H9 (cell line): ENCODE data around the gene ABHD17B. TPM values are rescaled to one million over a fixed set of nuclear protein-coding genes. Genes with fewer than 3 reads are reported as not detected.

ENCODE experiments used
- DNase-seq: peaks from one replicate; pipeline ENCODE4 v3.0.0-alpha.2; 2017
- H2AFZ ChIP-seq: one replicate; pipeline ENCODE4 v1.6.1; 2013; ENCODE audit warnings: mild to moderate bottlenecking, low read length, control low read depth, moderate library complexity
- H2AK5ac ChIP-seq: 2 replicates; pipeline ENCODE4 v1.6.1; 2013; ENCODE audit warnings: low read length, control low read depth, mixed read lengths; ENCODE audit not compliant: insufficient read length
- H2BK120ac ChIP-seq: one replicate; pipeline ENCODE4 v1.6.1; 2013; ENCODE audit warnings: low read depth, mild to moderate bottlenecking, low read length, control low read depth, inconsistent platforms; ENCODE audit not compliant: poor library complexity, severe bottlenecking
- H2BK12ac ChIP-seq: 2 replicates; pipeline ENCODE4 v1.6.1; 2013; ENCODE audit warnings: low read length, control low read depth, mixed read lengths, low read depth; ENCODE audit not compliant: insufficient read length
- H2BK15ac ChIP-seq: 2 replicates; pipeline ENCODE4 v1.6.1; 2013; ENCODE audit warnings: low read depth, low read length, control low read depth
- H2BK20ac ChIP-seq: one replicate; pipeline ENCODE4 v1.6.1; 2013; ENCODE audit warnings: low read depth, mild to moderate bottlenecking, low read length, control low read depth, inconsistent platforms; ENCODE audit not compliant: poor library complexity, severe bottlenecking
- H2BK5ac ChIP-seq: 2 replicates; pipeline ENCODE4 v1.6.1; 2013; ENCODE audit warnings: low read length, control low read depth, mixed read lengths; ENCODE audit not compliant: insufficient read length
- H3K14ac ChIP-seq: 2 replicates; pipeline ENCODE4 v1.6.1; 2013; ENCODE audit warnings: low read length, control low read depth; ENCODE audit not compliant: insufficient read depth
- H3K18ac ChIP-seq: 2 replicates; pipeline ENCODE4 v1.6.1; 2013; ENCODE audit warnings: low read depth, mild to moderate bottlenecking, mixed read lengths, low read length, control low read depth; ENCODE audit not compliant: insufficient read length
- H3K23ac ChIP-seq: 2 replicates; pipeline ENCODE4 v1.6.1; 2013; ENCODE audit warnings: low read length, control low read depth, mixed read lengths, low read depth; ENCODE audit not compliant: insufficient read length
- H3K23me2 ChIP-seq: 2 replicates; pipeline ENCODE4 v1.6.1; 2013; ENCODE audit warnings: low read depth, mild to moderate bottlenecking, mixed read lengths, low read length, control low read depth; ENCODE audit not compliant: insufficient read length, poor library complexity, severe bottlenecking
- H3K27ac ChIP-seq: 2 replicates; pipeline ENCODE4 v1.5.1; 2013; ENCODE audit warnings: low read length, control low read depth, mixed read lengths, low read depth; ENCODE audit not compliant: insufficient read length
- H3K27me3 ChIP-seq: 2 replicates; pipeline ENCODE4 v1.6.1; 2013; ENCODE audit warnings: low read length, control low read depth, inconsistent platforms; ENCODE audit not compliant: insufficient read depth
- H3K4ac ChIP-seq: 2 replicates; pipeline ENCODE4 v1.6.1; 2013; ENCODE audit warnings: low read depth, mild to moderate bottlenecking, control low read depth, inconsistent platforms, low read length, moderate library complexity
- H3K4me1 ChIP-seq: 2 replicates; pipeline ENCODE4 v1.6.1; 2013; ENCODE audit warnings: low read length, control low read depth, inconsistent platforms; ENCODE audit not compliant: insufficient read depth
- H3K4me2 ChIP-seq: 2 replicates; pipeline ENCODE4 v1.6.1; 2013; ENCODE audit warnings: low read length, control low read depth, mixed read lengths; ENCODE audit not compliant: insufficient read length, insufficient read depth
- H3K56ac ChIP-seq: 2 replicates; pipeline ENCODE4 v1.6.1; 2013; ENCODE audit warnings: low read depth, mild to moderate bottlenecking, mixed read lengths, low read length, control low read depth; ENCODE audit not compliant: insufficient read length
- H3K79me1 ChIP-seq: 2 replicates; pipeline ENCODE4 v1.6.1; 2013; ENCODE audit warnings: low read depth, mild to moderate bottlenecking, moderate library complexity, low read length, control low read depth, inconsistent platforms; ENCODE audit not compliant: insufficient read depth, poor library complexity, severe bottlenecking
- H3K79me2 ChIP-seq: 2 replicates; pipeline ENCODE4 v1.6.1; 2013; ENCODE audit warnings: low read length, control low read depth, inconsistent platforms; ENCODE audit not compliant: insufficient read depth
- H3K9ac ChIP-seq: 2 replicates; pipeline ENCODE4 v1.6.1; 2013; ENCODE audit warnings: low read length, control low read depth, mixed read lengths; ENCODE audit not compliant: insufficient read length; ENCODE audit errors: extremely low read depth
- H3K9me3 ChIP-seq: one replicate; pipeline ENCODE4 v1.6.1; 2013; ENCODE audit warnings: low read depth, low read length, inconsistent platforms; ENCODE audit not compliant: control insufficient read depth
- H3T11ph ChIP-seq: one replicate; pipeline ENCODE4 v1.6.1; 2013; ENCODE audit warnings: mild to moderate bottlenecking, low read length, control low read depth, inconsistent platforms
- H4K20me1 ChIP-seq: one replicate; pipeline ENCODE4 v1.6.1; 2013; ENCODE audit not compliant: control insufficient read depth, insufficient read length, insufficient read depth
- H4K5ac ChIP-seq: 2 replicates; pipeline ENCODE4 v1.6.1; 2013; ENCODE audit warnings: low read depth, mild to moderate bottlenecking, mixed read lengths, low read length, control low read depth; ENCODE audit not compliant: insufficient read length
- H4K8ac ChIP-seq: replicated peaks from 2 replicates; pipeline ENCODE4 v1.6.1; 2013; ENCODE audit warnings: low read length, control low read depth, mixed read lengths, low read depth; ENCODE audit not compliant: insufficient read length
- H4K91ac ChIP-seq: 2 replicates; pipeline ENCODE4 v1.6.1; 2013; ENCODE audit warnings: low read depth, mild to moderate bottlenecking, moderate library complexity, mixed read lengths, low read length, control low read depth; ENCODE audit not compliant: insufficient read length
- H3K27ac Mint-ChIP-seq, 3 experiments: 2 replicates in 2 of 3; 3 replicates in 1 of 3; pipeline ENCODE4 v1.8.0; 2020 to 2021; ENCODE audit warnings: mixed read lengths in 3 of 3, mild to moderate bottlenecking in 1 of 3, moderate library complexity in 1 of 3
- H3K27me3 Mint-ChIP-seq: 2 replicates; pipeline ENCODE4 v1.8.0; 2021; ENCODE audit warnings: low read depth, mild to moderate bottlenecking, moderate library complexity, mixed read lengths
- H3K36me3 Mint-ChIP-seq, 3 experiments: 2 replicates in 2 of 3; 3 replicates in 1 of 3; pipeline ENCODE4 v1.8.0; 2020 to 2021; ENCODE audit warnings: low read depth in 3 of 3, mixed read lengths in 3 of 3; ENCODE audit not compliant: insufficient read depth in 1 of 3
- H3K4me1 Mint-ChIP-seq, 2 experiments: 2 replicates each; pipeline ENCODE4 v1.8.0; 2020; ENCODE audit warnings: mixed read lengths in 2 of 2
- H3K4me3 Mint-ChIP-seq, 2 experiments: 2 replicates in 1 of 2; 3 replicates in 1 of 2; pipeline ENCODE4 v1.8.0; 2020 to 2021; ENCODE audit warnings: mild to moderate bottlenecking in 2 of 2, mixed read lengths in 2 of 2, moderate library complexity in 1 of 2
- H3K9me3 Mint-ChIP-seq, 2 experiments: 2 replicates in 1 of 2; 3 replicates in 1 of 2; pipeline ENCODE4 v1.8.0; 2020; ENCODE audit warnings: mild to moderate bottlenecking in 2 of 2, mixed read lengths in 2 of 2, moderate library complexity in 1 of 2
- CTCF ChIP-seq: fragments of 200-600 bp; sonication (generic); conservative IDR thresholded peaks from 3 replicates; pipeline ENCODE4 v1.8.0; 2021; ENCODE audit warnings: antibody characterized with exemption, mild to moderate bottlenecking
- total RNA-seq: library from RNA; stranded (reverse); gene quantifications from 2 replicates; pipeline ENCODE4 v1.2.1, GENCODE V29; 2021

ABHD17B gene
- total RNA-seq, 1 experiment from 2014 or later, result 67.6 TPM

DNA sequence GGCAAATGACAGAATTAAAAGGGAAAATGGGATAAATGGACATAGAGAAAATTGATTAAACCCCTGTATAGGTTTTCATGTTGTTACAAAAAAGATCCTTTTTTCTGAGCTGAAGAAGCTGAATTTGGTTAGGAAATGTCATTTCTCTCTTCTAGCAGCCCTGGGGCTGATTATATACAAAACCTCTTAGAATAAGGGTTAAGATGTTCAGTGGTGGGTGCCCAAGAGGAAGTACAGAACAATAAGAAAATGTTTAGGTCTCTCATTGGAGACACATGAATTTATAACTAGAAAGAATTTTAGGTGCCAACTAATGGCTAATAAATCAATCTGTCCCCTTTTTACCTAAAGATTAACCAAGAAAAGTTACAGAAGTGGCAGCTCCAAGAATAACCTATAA, 14.2 kb downstream of the ABHD17B start:
- Histone ChIP-seq H3K23ac (no peak overlapping the region), H3K27me3 (no peaks in the 10 kb centered on the region), H3K79me1 (no peaks in the 10 kb centered on the region), H4K20me1 (no peaks in the 10 kb centered on the region), H3T11ph (no peak overlapping the region), H3K79me2 (peaks cover 65% of the 10 kb centered on the region; the same call in 1 of the 2 replicates), H2AK5ac (no peak overlapping the region), H3K23me2 (no peaks in the 10 kb centered on the region), H3K14ac (no peak overlapping the region), H2BK20ac (no peak overlapping the region), H2BK12ac (no peak overlapping the region), H2AFZ (no peak overlapping the region), H3K9ac (no peak overlapping the region), H3K4me2 (no peak overlapping the region), H2BK15ac (no peak overlapping the region), H2BK120ac (no peak overlapping the region), H3K4me1 (no peaks in the 10 kb centered on the region; the same call in 1 of the 2 replicates), H3K56ac (no peak overlapping the region), H4K91ac (no peak overlapping the region), H2BK5ac (no peak overlapping the region), H3K4ac (no peak overlapping the region), H4K5ac (no peak overlapping the region), H4K8ac (no peak overlapping the region), H3K27ac (no peak overlapping the region), H3K18ac (no peak overlapping the region), H3K9me3 (no peaks in the 10 kb centered on the region)
- H3K27ac Mint-ChIP-seq, result peak overlapping the region in 1 of 3 experiments; percentile 12; a peak in 2 of 7 replicates
- DNase-seq, result no peak
- no peak overlapping the region for H3K4me3 Mint-ChIP-seq
- peaks cover 43 to 58% of the 10 kb centered on the region in 2 experiments for H3K4me1 Mint-ChIP-seq
- no peaks in the 10 kb centered on the region for H3K27me3 Mint-ChIP-seq
- no peaks in the 10 kb centered on the region for H3K9me3 Mint-ChIP-seq
- peaks cover 9 to 33% (median 10%) of the 10 kb centered on the region in 3 experiments; a peak in 6 of 7 replicates for H3K36me3 Mint-ChIP-seq
- TF ChIP-seq CTCF, result no peak
